HEK293 (cell line): ENCODE results near the gene C1QTNF9B.
"Not testable (repeated sequence)": the region's sequence is repeated elsewhere in the genome, so short reads cannot be mapped to it uniquely, and the experiment has no call there.

Experiments
- CTCF ChIA-PET: fragments of 350-600 bp; formaldehyde crosslinking; extraction: SDS; loops from one replicate; lab custom pipeline; 2021; ENCODE audit warnings: antibody characterized with exemption; lab: Yijun Ruan, JAX
- POLR2A ChIA-PET: fragments of 300-600 bp; formaldehyde crosslinking; extraction: SDS; loops from one replicate; lab custom pipeline; 2020; ENCODE audit warnings: antibody characterized with exemption, inconsistent platforms; lab: Yijun Ruan, JAX
- H3K27ac ChIP-seq: fragments of 200-500 bp; sonication (Bioruptor generic); 2 replicates; pipeline ENCODE4 v1.5.1; 2014; ENCODE audit warnings: low read depth, low read length, control low read depth, inconsistent platforms; ENCODE audit errors: extremely low read depth
- H3K36me3 ChIP-seq, 2 experiments: fragments of 200-500 bp in 1 of 2; sonication (Bioruptor generic) in 1 of 2; 1 replicate in 1 of 2; 2 replicates in 1 of 2; pipeline ENCODE4 v1.5.1; 2014 to 2017; ENCODE audit warnings: inconsistent platforms in 2 of 2, low read length in 2 of 2; ENCODE audit not compliant: control insufficient read depth in 2 of 2, insufficient read depth in 1 of 2
- H3K4me1 ChIP-seq: fragments of 200-500 bp; sonication (Bioruptor generic); 2 replicates; pipeline ENCODE4 v1.5.1; 2014; ENCODE audit warnings: mild to moderate bottlenecking, low read length, inconsistent platforms; ENCODE audit not compliant: control insufficient read depth, insufficient read depth
- H3K4me3 ChIP-seq: 2 replicates; pipeline ENCODE4 v1.5.1; 2011; ENCODE audit warnings: low read depth, mild to moderate bottlenecking, control low read depth, low read length, moderate library complexity
- H3K9me3 ChIP-seq: fragments of 200-500 bp; sonication (Bioruptor generic); 2 replicates; pipeline ENCODE4 v1.5.1; 2014; ENCODE audit warnings: low read depth, low read length, inconsistent platforms; ENCODE audit not compliant: control insufficient read depth, insufficient read depth
- SCRT1 ChIP-seq: fragments of 450-650 bp; formaldehyde crosslinking; IDR thresholded peaks from 2 replicates; pipeline ENCODE4 v1.5.1; 2016; ENCODE audit warnings: missing biosample characterization, missing genetic modification characterization, borderline replicate concordance
- TCF7L2 ChIP-seq: IDR thresholded peaks from 2 replicates; pipeline ENCODE4 v1.6.1; 2011; ENCODE audit warnings: low read depth, mild to moderate bottlenecking, inconsistent platforms, low read length, moderate library complexity, borderline replicate concordance
- ZBTB17 ChIP-seq: fragments of 450-650 bp; formaldehyde crosslinking; IDR thresholded peaks from 2 replicates; pipeline ENCODE4 v1.5.1; 2016; ENCODE audit warnings: missing biosample characterization, missing genetic modification characterization
- ZNF121 ChIP-seq: fragments of 450-650 bp; formaldehyde crosslinking; IDR thresholded peaks from 2 replicates; pipeline ENCODE4 v1.5.1; 2016; ENCODE audit warnings: missing biosample characterization, missing genetic modification characterization
- ZNF335 ChIP-seq: fragments of 450-650 bp; formaldehyde crosslinking; conservative IDR thresholded peaks from 2 replicates; pipeline ENCODE4 v1.5.1; 2016; ENCODE audit warnings: missing biosample characterization, missing genetic modification characterization
- ZNF521 ChIP-seq: fragments of 450-650 bp; formaldehyde crosslinking; IDR thresholded peaks from 2 replicates; pipeline ENCODE4 v1.5.1; 2017; ENCODE audit warnings: missing biosample characterization, mild to moderate bottlenecking, missing genetic modification characterization
- ZNF610 ChIP-seq: fragments of 450-650 bp; formaldehyde crosslinking; IDR thresholded peaks from 2 replicates; pipeline ENCODE4 v1.5.1; 2016; ENCODE audit warnings: missing biosample characterization, missing genetic modification characterization, borderline replicate concordance
- ZNF654 ChIP-seq: fragments of 450-650 bp; formaldehyde crosslinking; IDR thresholded peaks from 2 replicates; pipeline ENCODE4 v1.5.1; 2016; ENCODE audit warnings: low read depth, missing biosample characterization, missing genetic modification characterization
- ZNF664 ChIP-seq: fragments of 450-650 bp; formaldehyde crosslinking; IDR thresholded peaks from 2 replicates; pipeline ENCODE4 v1.5.1; 2016; ENCODE audit warnings: missing biosample characterization, missing genetic modification characterization
- ZNF677 ChIP-seq: fragments of 450-650 bp; IDR thresholded peaks from 2 replicates; pipeline ENCODE4 v1.5.0; 2018; ENCODE audit warnings: missing biosample characterization, mild to moderate bottlenecking, missing genetic modification characterization, moderate library complexity
- ZNF776 ChIP-seq: fragments of 450-650 bp; formaldehyde crosslinking; IDR thresholded peaks from 2 replicates; pipeline ENCODE4 v1.5.0; 2017; ENCODE audit warnings: missing biosample characterization, missing genetic modification characterization, borderline replicate concordance
- TF ChIP-seq, protein P1 (sequence below): fragments of 450-650 bp; formaldehyde crosslinking; IDR thresholded peaks from 2 replicates; pipeline ENCODE4 v1.5.1; 2017; ENCODE audit warnings: missing biosample characterization, missing genetic modification characterization
- TF ChIP-seq, protein P2 (sequence below): fragments of 450-650 bp; formaldehyde crosslinking; IDR thresholded peaks from 2 replicates; pipeline ENCODE4 v1.5.1; 2016; ENCODE audit warnings: missing biosample characterization, missing genetic modification characterization, borderline replicate concordance
- TF ChIP-seq, protein P3 (sequence below): fragments of 450-650 bp; formaldehyde crosslinking; IDR thresholded peaks from 2 replicates; pipeline ENCODE4 v1.5.1; 2016; ENCODE audit warnings: missing biosample characterization, missing genetic modification characterization, low read depth
- TF ChIP-seq, protein P4 (sequence below): fragments of 450-650 bp; formaldehyde crosslinking; IDR thresholded peaks from 2 replicates; pipeline ENCODE4 v1.5.1; 2016; ENCODE audit warnings: missing biosample characterization, missing genetic modification characterization
- TF ChIP-seq, protein P5 (sequence below): fragments of 450-650 bp; formaldehyde crosslinking; IDR thresholded peaks from 2 replicates; pipeline ENCODE4 v1.5.1; 2016; ENCODE audit warnings: missing biosample characterization, missing genetic modification characterization
- TF ChIP-seq, protein P6 (sequence below): sonication (generic); formaldehyde crosslinking; IDR thresholded peaks from 2 replicates; pipeline ENCODE4 v1.8.1; 2022; ENCODE audit warnings: mild to moderate bottlenecking, moderate library complexity, missing genetic modification reagents

The C1QTNF9B gene

DNA sequence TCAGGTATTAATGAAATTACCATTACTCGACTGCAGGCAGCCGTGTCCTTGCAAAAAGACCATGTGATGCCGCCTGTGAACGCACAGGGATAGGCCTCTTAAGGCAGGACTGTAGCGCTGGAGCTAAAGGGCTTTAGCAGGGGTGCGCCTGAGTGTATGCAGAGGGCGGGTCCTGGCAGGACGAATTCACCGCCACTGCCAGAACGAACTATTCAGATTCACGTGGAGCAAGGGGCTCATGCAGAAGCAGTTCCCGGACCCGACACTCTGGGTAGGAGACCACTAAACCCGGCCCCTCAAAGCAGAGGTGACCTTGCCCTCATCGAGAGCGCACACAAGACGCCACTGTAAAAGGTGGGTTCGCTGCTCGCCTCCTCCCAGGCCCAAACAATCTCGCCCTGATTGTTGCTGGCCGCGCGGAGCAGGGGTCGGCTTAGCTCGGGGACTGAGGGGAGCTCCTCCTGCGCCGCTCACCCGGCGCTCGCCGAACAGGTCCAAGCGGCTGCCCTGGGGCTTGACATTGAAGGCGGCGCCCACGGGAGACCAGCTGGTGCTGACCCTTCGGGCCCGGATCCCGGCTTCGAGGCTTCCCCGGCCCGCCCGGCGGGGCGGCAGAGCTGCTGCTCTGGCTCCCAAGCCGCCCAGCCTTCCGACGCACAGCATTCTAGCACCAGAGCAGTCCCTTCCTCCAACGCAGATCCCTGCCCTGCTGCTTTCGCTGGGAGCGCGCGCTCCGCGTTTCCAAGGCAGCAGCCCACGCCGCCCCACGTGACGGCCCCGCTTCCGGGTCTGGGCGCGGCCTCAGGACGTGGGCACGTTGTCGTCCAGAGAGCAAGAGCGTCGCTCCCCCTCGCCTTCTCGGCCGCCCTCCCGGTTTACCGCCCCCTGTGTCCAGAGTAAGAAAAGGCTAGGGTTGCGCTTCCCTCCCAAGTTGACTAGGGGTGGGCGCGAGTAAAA is 8.4 kb downstream of the C1QTNF9B start, which contains the start of gene MIPEP (continued):
- TF ChIP-seq, protein P1, sequence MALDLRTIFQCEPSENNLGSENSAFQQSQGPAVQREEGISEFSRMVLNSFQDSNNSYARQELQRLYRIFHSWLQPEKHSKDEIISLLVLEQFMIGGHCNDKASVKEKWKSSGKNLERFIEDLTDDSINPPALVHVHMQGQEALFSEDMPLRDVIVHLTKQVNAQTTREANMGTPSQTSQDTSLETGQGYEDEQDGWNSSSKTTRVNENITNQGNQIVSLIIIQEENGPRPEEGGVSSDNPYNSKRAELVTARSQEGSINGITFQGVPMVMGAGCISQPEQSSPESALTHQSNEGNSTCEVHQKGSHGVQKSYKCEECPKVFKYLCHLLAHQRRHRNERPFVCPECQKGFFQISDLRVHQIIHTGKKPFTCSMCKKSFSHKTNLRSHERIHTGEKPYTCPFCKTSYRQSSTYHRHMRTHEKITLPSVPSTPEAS (tag by site-specific recombination) = no peak
- TF ChIP-seq ZNF677 (tag by site-specific recombination) (no peak), ZNF664 (no peak), ZNF776 (tag by site-specific recombination) (no peak)
- TF ChIP-seq, protein P2, sequence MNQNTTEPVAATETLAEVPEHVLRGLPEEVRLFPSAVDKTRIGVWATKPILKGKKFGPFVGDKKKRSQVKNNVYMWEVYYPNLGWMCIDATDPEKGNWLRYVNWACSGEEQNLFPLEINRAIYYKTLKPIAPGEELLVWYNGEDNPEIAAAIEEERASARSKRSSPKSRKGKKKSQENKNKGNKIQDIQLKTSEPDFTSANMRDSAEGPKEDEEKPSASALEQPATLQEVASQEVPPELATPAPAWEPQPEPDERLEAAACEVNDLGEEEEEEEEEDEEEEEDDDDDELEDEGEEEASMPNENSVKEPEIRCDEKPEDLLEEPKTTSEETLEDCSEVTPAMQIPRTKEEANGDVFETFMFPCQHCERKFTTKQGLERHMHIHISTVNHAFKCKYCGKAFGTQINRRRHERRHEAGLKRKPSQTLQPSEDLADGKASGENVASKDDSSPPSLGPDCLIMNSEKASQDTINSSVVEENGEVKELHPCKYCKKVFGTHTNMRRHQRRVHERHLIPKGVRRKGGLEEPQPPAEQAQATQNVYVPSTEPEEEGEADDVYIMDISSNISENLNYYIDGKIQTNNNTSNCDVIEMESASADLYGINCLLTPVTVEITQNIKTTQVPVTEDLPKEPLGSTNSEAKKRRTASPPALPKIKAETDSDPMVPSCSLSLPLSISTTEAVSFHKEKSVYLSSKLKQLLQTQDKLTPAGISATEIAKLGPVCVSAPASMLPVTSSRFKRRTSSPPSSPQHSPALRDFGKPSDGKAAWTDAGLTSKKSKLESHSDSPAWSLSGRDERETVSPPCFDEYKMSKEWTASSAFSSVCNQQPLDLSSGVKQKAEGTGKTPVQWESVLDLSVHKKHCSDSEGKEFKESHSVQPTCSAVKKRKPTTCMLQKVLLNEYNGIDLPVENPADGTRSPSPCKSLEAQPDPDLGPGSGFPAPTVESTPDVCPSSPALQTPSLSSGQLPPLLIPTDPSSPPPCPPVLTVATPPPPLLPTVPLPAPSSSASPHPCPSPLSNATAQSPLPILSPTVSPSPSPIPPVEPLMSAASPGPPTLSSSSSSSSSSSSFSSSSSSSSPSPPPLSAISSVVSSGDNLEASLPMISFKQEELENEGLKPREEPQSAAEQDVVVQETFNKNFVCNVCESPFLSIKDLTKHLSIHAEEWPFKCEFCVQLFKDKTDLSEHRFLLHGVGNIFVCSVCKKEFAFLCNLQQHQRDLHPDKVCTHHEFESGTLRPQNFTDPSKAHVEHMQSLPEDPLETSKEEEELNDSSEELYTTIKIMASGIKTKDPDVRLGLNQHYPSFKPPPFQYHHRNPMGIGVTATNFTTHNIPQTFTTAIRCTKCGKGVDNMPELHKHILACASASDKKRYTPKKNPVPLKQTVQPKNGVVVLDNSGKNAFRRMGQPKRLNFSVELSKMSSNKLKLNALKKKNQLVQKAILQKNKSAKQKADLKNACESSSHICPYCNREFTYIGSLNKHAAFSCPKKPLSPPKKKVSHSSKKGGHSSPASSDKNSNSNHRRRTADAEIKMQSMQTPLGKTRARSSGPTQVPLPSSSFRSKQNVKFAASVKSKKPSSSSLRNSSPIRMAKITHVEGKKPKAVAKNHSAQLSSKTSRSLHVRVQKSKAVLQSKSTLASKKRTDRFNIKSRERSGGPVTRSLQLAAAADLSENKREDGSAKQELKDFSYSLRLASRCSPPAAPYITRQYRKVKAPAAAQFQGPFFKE = no peak

DNA sequence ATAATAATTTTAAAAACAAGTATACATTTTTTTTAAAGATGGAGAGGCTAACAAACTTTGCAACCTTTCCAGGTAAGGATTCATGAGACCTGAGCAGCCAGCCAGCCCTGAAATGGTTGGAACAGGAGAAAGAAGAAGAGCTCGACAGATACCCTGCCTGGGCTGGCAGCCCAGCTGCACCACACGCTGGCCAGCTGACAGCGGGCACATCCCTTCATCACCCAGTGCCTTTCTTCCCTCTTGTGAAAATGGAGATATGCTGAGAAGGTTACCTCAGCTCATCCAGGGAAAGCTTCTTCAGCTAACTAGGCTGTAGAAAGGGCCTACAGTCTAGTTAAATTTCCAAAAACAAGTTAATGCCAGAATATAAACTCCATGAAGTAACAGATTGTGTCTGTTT is 12.9 kb downstream of the C1QTNF9B start:
- peaks cover 3 to 29% of the 10 kb centered on the region in 2 experiments; a peak in 2 of 3 replicates for H3K36me3 ChIP-seq
- H3K9me3 ChIP-seq, H3K4me3 ChIP-seq, H3K4me1 ChIP-seq, H3K27ac ChIP-seq, POLR2A ChIA-PET: not testable (repeated sequence)
- CTCF ChIA-PET = interaction anchor here (1.4 kb wide), 1 partner anchor 76 kb away, joined by 5 read pairs; no protein-coding TSS in a partner anchor

DNA sequence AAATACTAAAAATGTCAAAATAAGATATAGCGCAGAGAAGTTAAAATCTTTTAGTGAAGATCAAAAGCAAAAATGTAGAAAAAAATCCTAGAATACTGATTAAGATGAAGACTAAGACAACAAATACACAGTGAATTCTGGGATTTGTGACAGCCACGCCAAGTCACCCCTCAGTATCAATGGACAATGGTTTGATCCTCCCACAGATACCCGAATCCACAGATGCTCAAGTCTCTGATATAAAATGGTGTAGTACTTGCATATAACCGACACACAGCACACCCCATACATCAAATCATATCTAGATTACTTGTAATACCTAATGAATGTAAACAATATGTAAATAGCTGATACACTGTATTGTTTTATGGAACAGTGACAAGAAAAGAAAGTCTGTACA is 14.0 kb downstream of the C1QTNF9B start:
- Histone ChIP-seq H3K4me1 (no peaks in the 10 kb centered on the region), H3K9me3 (no peaks in the 10 kb centered on the region), H3K27ac (no peak overlapping the region), H3K4me3 (no peak overlapping the region), H3K36me3 (peaks cover 3 to 38% of the 10 kb centered on the region in 2 experiments; a peak in 2 of 3 replicates)
- TF ChIP-seq, protein P3, sequence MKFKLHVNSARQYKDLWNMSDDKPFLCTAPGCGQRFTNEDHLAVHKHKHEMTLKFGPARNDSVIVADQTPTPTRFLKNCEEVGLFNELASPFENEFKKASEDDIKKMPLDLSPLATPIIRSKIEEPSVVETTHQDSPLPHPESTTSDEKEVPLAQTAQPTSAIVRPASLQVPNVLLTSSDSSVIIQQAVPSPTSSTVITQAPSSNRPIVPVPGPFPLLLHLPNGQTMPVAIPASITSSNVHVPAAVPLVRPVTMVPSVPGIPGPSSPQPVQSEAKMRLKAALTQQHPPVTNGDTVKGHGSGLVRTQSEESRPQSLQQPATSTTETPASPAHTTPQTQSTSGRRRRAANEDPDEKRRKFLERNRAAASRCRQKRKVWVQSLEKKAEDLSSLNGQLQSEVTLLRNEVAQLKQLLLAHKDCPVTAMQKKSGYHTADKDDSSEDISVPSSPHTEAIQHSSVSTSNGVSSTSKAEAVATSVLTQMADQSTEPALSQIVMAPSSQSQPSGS (tag by site-specific recombination) = no peak
- TF ChIP-seq ZNF610 (no peak), ZBTB17 (tag by site-specific recombination) (no peak), ZNF121 (tag by site-specific recombination) (no peak), SCRT1 (tag by site-specific recombination) (no peak), ZNF654 (tag by site-specific recombination) (no peak), TCF7L2 (no peak), ZNF521 (tag by site-specific recombination) (no peak), ZNF335 (tag by site-specific recombination) (no peak)
- TF ChIP-seq, protein P4, sequence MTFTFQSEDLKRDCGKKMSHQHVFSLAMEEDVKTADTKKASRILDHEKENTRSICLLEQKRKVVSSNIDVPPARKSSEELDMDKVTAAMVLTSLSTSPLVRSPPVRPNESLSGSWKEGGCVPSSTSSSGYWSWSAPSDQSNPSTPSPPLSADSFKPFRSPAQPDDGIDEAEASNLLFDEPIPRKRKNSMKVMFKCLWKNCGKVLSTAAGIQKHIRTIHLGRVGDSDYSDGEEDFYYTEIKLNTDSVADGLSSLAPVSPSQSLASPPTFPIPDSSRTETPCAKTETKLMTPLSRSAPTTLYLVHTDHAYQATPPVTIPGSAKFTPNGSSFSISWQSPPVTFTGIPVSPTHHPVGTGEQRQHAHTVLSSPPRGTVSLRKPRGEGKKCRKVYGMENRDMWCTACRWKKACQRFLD (tag by site-specific recombination) = no peak
- TF ChIP-seq, protein P5, sequence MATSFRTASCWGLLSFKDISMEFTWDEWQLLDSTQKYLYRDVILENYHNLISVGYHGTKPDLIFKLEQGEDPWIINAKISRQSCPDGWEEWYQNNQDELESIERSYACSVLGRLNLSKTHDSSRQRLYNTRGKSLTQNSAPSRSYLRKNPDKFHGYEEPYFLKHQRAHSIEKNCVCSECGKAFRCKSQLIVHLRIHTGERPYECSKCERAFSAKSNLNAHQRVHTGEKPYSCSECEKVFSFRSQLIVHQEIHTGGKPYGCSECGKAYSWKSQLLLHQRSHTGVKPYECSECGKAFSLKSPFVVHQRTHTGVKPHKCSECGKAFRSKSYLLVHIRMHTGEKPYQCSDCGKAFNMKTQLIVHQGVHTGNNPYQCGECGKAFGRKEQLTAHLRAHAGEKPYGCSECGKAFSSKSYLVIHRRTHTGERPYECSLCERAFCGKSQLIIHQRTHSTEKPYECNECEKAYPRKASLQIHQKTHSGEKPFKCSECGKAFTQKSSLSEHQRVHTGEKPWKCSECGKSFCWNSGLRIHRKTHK = no peak
- TF ChIP-seq, protein P6, sequence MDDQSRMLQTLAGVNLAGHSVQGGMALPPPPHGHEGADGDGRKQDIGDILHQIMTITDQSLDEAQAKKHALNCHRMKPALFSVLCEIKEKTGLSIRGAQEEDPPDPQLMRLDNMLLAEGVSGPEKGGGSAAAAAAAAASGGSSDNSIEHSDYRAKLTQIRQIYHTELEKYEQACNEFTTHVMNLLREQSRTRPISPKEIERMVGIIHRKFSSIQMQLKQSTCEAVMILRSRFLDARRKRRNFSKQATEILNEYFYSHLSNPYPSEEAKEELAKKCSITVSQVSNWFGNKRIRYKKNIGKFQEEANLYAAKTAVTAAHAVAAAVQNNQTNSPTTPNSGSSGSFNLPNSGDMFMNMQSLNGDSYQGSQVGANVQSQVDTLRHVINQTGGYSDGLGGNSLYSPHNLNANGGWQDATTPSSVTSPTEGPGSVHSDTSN (CRISPR knock-in tag) = no peak
- ChIA-PET CTCF (no interaction called here), POLR2A (no interaction called here)
